ENCODE results near the gene SCGN.

Gene SCGN

DNA sequence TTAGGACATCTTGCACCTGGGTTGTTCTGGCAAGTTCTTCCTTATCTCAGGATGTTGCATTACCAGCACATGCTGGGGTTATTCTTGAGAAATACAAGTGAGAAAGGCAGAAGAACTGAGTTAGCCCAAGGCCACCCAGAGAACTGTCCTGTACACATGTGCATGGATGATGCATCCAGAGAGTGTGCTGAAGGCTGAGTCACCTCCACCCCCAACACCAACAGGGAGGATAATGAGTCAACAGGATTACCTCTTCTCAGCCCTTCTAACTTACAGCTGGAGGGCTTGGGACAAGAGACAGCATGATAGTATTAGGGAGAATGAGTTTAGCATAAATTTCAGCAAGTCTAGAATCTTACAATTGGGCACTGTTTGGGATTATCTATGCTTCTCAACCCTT is 8.5 kb downstream of the SCGN start:
- no peaks in the 10 kb centered on the region for H3K4me1 ChIP-seq (ENCODE audit: control insufficient read depth, low read length)
- no peaks in the 10 kb centered on the region for H3K9me3 ChIP-seq (ENCODE audit: control insufficient read depth, insufficient read depth, low read length)
- no peaks in the 10 kb centered on the region for H3K79me2 ChIP-seq (ENCODE audit: control insufficient read depth, low read length)
- no peak overlapping the region for H3K4me2 ChIP-seq (ENCODE audit: low read length)
- TF ChIP-seq, protein P1, sequence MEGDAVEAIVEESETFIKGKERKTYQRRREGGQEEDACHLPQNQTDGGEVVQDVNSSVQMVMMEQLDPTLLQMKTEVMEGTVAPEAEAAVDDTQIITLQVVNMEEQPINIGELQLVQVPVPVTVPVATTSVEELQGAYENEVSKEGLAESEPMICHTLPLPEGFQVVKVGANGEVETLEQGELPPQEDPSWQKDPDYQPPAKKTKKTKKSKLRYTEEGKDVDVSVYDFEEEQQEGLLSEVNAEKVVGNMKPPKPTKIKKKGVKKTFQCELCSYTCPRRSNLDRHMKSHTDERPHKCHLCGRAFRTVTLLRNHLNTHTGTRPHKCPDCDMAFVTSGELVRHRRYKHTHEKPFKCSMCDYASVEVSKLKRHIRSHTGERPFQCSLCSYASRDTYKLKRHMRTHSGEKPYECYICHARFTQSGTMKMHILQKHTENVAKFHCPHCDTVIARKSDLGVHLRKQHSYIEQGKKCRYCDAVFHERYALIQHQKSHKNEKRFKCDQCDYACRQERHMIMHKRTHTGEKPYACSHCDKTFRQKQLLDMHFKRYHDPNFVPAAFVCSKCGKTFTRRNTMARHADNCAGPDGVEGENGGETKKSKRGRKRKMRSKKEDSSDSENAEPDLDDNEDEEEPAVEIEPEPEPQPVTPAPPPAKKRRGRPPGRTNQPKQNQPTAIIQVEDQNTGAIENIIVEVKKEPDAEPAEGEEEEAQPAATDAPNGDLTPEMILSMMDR (IDR thresholded peaks at IDR 0.05; ENCODE audit: low read depth, low read length, poor library complexity, severe bottlenecking) = no peak
- no peak for TF ChIP-seq EZH2phosphoT487 (IDR thresholded peaks at IDR 0.05; ENCODE audit: borderline replicate concordance, low read length)
- no peak overlapping the region for H3K4me3 ChIP-seq (ENCODE audit: low read length)
- H3K27ac ChIP-seq (ENCODE audit: low read depth, low read length) = no peak overlapping the region
- H3F3A ChIP-seq (ENCODE audit: control insufficient read depth, insufficient read depth) = no peaks in the 10 kb centered on the region
- H3K9me2 ChIP-seq (replicated peaks; ENCODE audit: control insufficient read depth, low read length) = no peaks in the 10 kb centered on the region
- H3K36me3 ChIP-seq (ENCODE audit: control insufficient read depth, low read length) = no peaks in the 10 kb centered on the region
- peaks cover 10% of the 10 kb centered on the region; the same call in 1 of the 2 replicates for H3K27me3 ChIP-seq (ENCODE audit: control insufficient read depth, low read length)
- H4K20me1 ChIP-seq (ENCODE audit: control insufficient read depth, insufficient read depth, low read depth, low read length) = no peaks in the 10 kb centered on the region

DNA sequence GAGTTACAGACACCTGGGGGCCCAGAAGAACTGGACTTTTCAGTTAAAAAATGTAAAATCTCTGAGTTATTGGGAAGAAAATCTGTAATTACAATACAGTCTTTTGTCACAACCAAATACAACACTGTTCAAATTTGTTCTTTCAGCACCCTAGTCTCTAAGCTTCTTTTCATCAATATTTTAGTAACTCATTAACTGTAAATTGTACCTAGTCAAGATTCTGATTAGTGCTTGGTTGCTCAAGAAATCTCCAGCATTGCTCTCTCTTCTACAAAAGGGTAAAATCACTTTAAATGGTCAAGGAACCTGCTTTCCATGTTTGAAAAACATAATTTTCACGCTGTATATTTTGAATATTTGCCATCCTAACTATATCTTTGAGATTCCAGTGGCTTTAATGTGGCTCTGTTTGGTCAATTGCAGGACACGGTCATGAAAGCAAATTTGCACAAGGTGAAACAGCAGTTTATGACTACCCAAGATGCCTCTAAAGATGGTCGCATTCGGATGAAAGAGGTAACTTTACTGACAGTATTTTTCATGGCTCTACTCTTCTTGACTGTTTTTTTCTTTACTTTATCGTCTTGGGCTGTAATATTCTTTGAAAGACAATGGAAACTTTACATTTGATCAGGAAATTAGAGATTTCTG is 9.2 kb downstream of the SCGN start:
- no peak overlapping the region for H3K4me2 ChIP-seq (ENCODE audit: low read length)
- H3K9me2 ChIP-seq (replicated peaks; ENCODE audit: control insufficient read depth, low read length) = no peaks in the 10 kb centered on the region

DNA sequence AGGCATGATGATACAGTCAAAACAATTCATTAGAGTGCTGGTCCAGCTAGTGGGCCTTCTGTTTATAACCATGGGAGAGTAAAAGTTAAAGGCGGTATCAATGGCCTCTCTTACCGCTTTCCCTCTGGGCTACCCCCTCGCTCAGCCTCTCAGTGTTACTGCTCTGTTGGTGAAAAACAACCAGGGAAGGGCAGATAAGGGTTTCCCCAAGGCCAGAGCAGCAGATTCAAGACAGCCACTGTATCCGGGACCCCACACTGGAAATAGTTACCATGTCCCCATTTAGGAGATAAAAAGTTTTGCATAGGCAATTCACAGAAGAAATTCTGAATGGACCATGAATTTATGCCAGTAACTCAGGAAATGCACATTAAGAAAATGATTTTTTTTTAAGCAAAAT is 13.4 kb downstream of the SCGN start:
- H3K9me2 ChIP-seq (replicated peaks; ENCODE audit: control insufficient read depth, low read length) = no peaks in the 10 kb centered on the region
- H3K79me2 ChIP-seq (ENCODE audit: control insufficient read depth, low read length) = no peaks in the 10 kb centered on the region
- no peak for TF ChIP-seq EZH2phosphoT487 (IDR thresholded peaks at IDR 0.05; ENCODE audit: borderline replicate concordance, low read length)
- TF ChIP-seq, protein P1 (IDR thresholded peaks at IDR 0.05; ENCODE audit: low read depth, low read length, poor library complexity, severe bottlenecking) = no peak
- no peak overlapping the region for H3K4me2 ChIP-seq (ENCODE audit: low read length)
- H4K20me1 ChIP-seq (ENCODE audit: control insufficient read depth, insufficient read depth, low read depth, low read length) = no peaks in the 10 kb centered on the region
- no peak overlapping the region for H3K27ac ChIP-seq (ENCODE audit: low read depth, low read length)
- no peaks in the 10 kb centered on the region for H3F3A ChIP-seq (ENCODE audit: control insufficient read depth, insufficient read depth)
- H3K4me3 ChIP-seq (ENCODE audit: low read length) = no peak overlapping the region
- no peaks in the 10 kb centered on the region for H3K9me3 ChIP-seq (ENCODE audit: control insufficient read depth, insufficient read depth, low read length)
- H3K36me3 ChIP-seq (ENCODE audit: control insufficient read depth, low read length) = no peaks in the 10 kb centered on the region
- peaks cover 10% of the 10 kb centered on the region; the same call in 1 of the 2 replicates for H3K27me3 ChIP-seq (ENCODE audit: control insufficient read depth, low read length)
- H3K4me1 ChIP-seq (ENCODE audit: control insufficient read depth, low read length) = no peaks in the 10 kb centered on the region

More for the DNA sequence above, 9.2 kb downstream of the SCGN start:
- no peak overlapping the region for H3K27ac ChIP-seq (ENCODE audit: low read depth, low read length)
- no peaks in the 10 kb centered on the region for H3K4me1 ChIP-seq (ENCODE audit: control insufficient read depth, low read length)
- H3K9me3 ChIP-seq (ENCODE audit: control insufficient read depth, insufficient read depth, low read length) = no peaks in the 10 kb centered on the region
- H4K20me1 ChIP-seq (ENCODE audit: control insufficient read depth, insufficient read depth, low read depth, low read length) = no peaks in the 10 kb centered on the region
- H3K79me2 ChIP-seq (ENCODE audit: control insufficient read depth, low read length) = no peaks in the 10 kb centered on the region
- TF ChIP-seq, protein P1 (IDR thresholded peaks at IDR 0.05; ENCODE audit: low read depth, low read length, poor library complexity, severe bottlenecking) = no peak
- no peak for TF ChIP-seq EZH2phosphoT487 (IDR thresholded peaks at IDR 0.05; ENCODE audit: borderline replicate concordance, low read length)
- peaks cover 10% of the 10 kb centered on the region; the same call in 1 of the 2 replicates for H3K27me3 ChIP-seq (ENCODE audit: control insufficient read depth, low read length)
- no peaks in the 10 kb centered on the region for H3K36me3 ChIP-seq (ENCODE audit: control insufficient read depth, low read length)
- H3F3A ChIP-seq (ENCODE audit: control insufficient read depth, insufficient read depth) = no peaks in the 10 kb centered on the region
- H3K4me3 ChIP-seq (ENCODE audit: low read length) = no peak overlapping the region
